ENCODE measurements around the gene GNGT2.

DNA sequence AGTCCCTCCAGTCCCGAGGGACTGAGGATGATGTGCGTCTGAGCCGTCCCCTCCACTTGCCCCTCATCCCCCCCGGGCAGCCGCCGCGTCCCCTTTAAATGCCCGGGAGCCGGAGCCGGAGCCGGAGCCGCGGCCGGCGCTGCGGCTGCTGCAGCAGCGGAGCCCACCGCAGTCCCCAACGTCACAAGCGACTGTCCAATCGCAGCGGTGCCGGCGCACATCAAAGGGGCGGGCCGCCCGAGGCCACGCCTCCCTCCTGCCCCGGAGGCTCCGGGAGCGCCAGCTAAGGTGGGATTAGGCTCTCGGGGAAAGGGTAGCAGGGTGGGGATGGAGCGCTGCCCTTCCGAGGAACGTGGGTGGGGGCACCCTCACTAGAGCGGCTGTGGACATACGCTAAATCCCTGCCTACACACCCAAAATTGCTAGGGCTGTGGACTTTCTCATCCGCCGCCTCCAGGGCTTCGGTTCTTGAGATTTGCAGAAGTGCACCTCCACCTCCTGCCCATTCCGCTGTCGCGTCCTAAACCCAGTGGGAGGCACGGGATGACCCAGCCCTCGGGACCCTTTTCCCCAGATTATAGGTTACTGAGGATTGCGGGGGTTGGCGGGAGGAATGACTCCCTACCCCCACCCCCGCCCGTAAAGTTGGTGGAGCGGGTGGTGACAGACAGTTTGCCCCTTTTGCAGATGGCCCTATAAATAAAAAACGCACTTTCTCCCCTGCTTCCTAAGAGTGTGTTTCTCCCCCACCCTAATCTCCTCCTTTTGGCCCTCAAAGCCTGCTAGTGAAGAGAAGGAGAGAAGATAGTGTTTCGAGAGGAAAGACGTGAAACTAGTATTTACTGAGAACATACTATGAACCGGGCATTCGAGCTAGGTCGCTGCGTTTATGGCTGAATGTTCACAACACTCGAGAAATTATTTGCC is 20.5 kb upstream of the GNGT2 start, which contains the start of gene PHOSPHO1:
- TF ChIP-seq YY1 (IDR thresholded peaks at IDR 0.05; ENCODE audit: insufficient read depth, insufficient read length), result no peak
- no peak for TF ChIP-seq ZNF274 (IDR thresholded peaks at IDR 0.05; ENCODE audit: low read depth, low read length)
- TF ChIP-seq SUZ12 (IDR thresholded peaks at IDR 0.05; ENCODE audit: extremely low read depth, insufficient read depth, insufficient read length), result no peak

Data from NT2/D1 (cell line).